BLaER1 treated with 17β-estradiol and CSF1 and Interleukin-3, amounts not matched to agents 10 nM and 100 nM (cell line): Measurements from ENCODE around the gene SIMC1.
"Not testable (repeated sequence)": the region's sequence is repeated elsewhere in the genome, so short reads cannot be mapped to it uniquely, and the experiment has no call there.

Experiments
- H3K27ac ChIP-seq, 11 experiments: shearing (Covaris generic); formaldehyde crosslinking; 2 replicates each; pipeline ENCODE4 v1.8.1; 2022
- H3K27me3 ChIP-seq, 11 experiments: shearing (Covaris generic); formaldehyde crosslinking; 2 replicates each; pipeline ENCODE4 v1.8.1; 2022
- H3K36me3 ChIP-seq, 11 experiments: shearing (Covaris generic); formaldehyde crosslinking; 2 replicates each; pipeline ENCODE4 v1.8.1; 2022
- H3K4me1 ChIP-seq, 10 experiments: shearing (Covaris generic); formaldehyde crosslinking; 2 replicates each; pipeline ENCODE4 v1.8.1; 2022
- H3K4me2 ChIP-seq, 11 experiments: shearing (Covaris generic); formaldehyde crosslinking; 2 replicates each; pipeline ENCODE4 v1.8.1; 2022
- H3K4me3 ChIP-seq, 10 experiments: shearing (Covaris generic); formaldehyde crosslinking; 2 replicates each; pipeline ENCODE4 v1.8.1; 2022
- H3K9ac ChIP-seq, 11 experiments: shearing (Covaris generic); formaldehyde crosslinking; 2 replicates each; pipeline ENCODE4 v1.8.1; 2022
- H3K9me3 ChIP-seq, 11 experiments: shearing (Covaris generic); formaldehyde crosslinking; replicated peaks in 1 of 11; 2 replicates each; pipeline ENCODE4 v1.8.1; 2022
- H4K20me1 ChIP-seq, 11 experiments: shearing (Covaris generic); formaldehyde crosslinking; 2 replicates each; pipeline ENCODE4 v1.8.1; 2022
- Cebpa-rat ChIP-seq, 11 experiments: shearing (Covaris generic); IDR thresholded peaks; 2 replicates each; pipeline ENCODE4 v1.8.1; 2022

The SIMC1 gene

DNA sequence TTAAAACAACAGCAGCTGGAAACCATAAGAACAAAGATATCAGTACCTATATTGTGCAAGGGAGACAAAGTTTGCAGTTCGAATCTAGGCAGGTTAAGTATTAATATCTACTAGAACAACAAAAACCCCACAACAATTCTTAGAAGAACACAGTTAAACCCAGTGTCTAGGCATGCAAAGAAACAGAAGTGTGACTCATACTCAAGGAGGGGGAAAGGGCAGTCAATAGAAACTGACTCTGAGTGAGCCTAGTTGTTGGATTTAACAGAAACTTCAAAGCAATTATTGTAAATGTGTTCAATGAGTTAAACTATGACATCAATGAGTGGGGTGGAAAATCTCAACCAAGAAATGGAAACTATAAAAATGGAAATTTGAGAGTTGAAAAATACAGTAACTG lies 28.2 kb downstream of the SIMC1 start:
- H3K4me2 ChIP-seq, H3K27me3 ChIP-seq, H3K27ac ChIP-seq, H4K20me1 ChIP-seq, H3K4me3 ChIP-seq, H3K9ac ChIP-seq, H3K4me1 ChIP-seq: not testable (repeated sequence)
- Histone ChIP-seq H3K9me3 (peaks cover 7 to 32% (median 14%) of the 10 kb centered on the region in 11 experiments; a peak in 21 of 22 replicates), H3K36me3 (peaks cover 6 to 24% (median 18%) of the 10 kb centered on the region in 11 experiments; a peak in 21 of 22 replicates)

DNA sequence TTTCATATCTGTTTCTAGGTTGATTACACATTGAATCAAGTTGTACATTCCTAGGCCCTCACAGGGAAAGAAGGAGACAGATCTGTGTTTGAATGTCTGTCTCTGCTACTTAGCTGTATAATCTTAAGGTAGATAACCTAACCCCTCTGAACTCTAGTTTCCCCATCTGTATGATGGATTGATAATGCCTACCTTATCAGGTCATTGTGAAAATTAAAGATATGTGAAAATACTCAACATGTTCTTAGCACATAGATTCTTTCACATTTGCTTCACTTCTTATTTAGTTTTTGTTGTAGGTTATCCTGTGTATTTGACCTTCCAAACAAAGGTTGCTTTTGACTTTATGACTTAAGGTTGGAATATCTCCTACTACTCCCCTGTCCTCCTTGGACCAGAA lies 50.8 kb downstream of the SIMC1 start:
- H3K4me1 ChIP-seq, H3K4me2 ChIP-seq, H3K4me3 ChIP-seq, H4K20me1 ChIP-seq, H3K27ac ChIP-seq, H3K27me3 ChIP-seq, H3K9ac ChIP-seq: not testable (repeated sequence)
- peaks cover 7 to 38% (median 23%) of the 10 kb centered on the region in 11 experiments; a peak in 18 of 22 replicates for H3K36me3 ChIP-seq
- H3K9me3 ChIP-seq: peaks cover 0 to 15% (median 4%) of the 10 kb centered on the region in 11 experiments; a peak in 10 of 22 replicates

- H3K36me3 ChIP-seq: peaks cover 7 to 50% (median 30%) of the 10 kb centered on the region in 11 experiments; a peak in 19 of 22 replicates
- H4K20me1 ChIP-seq, H3K4me1 ChIP-seq, H3K27ac ChIP-seq, H3K27me3 ChIP-seq, H3K9ac ChIP-seq, H3K4me2 ChIP-seq, H3K4me3 ChIP-seq: not testable (repeated sequence)
- peaks cover 0 to 14% (median 4%) of the 10 kb centered on the region in 11 experiments; a peak in 10 of 22 replicates for H3K9me3 ChIP-seq
Measured at GRCh38 chr5:176290057-176290840, 52.0 kb downstream of the SIMC1 start.

DNA sequence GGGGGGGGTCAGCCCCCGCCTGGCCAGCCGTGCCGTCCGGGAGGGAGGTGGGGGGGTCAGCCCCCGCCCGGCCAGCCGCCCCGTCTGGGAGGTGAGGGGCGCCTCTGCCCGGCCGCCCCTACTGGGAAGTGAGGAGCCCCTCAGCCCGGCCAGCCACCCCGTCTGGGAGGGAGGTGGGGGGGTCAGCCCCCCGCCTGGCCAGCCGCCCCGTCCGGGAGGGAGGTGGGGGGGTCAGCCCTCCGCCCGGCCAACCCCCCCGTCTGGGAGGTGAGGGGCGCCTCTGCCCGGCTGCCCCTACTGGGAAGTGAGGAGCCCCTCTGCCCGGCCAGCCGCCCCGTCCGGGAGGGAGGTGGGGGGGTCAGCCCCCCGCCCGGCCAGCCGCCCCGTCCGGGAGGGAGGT lies 67.1 kb downstream of the SIMC1 start:
- H3K9me3 ChIP-seq: peaks cover 32 to 40% (median 35%) of the 10 kb centered on the region in 11 experiments
- H3K36me3 ChIP-seq: peaks cover 33 to 75% (median 55%) of the 10 kb centered on the region in 11 experiments
- not testable (repeated sequence) for H3K9ac ChIP-seq, H3K4me2 ChIP-seq, H3K4me3 ChIP-seq, H3K27ac ChIP-seq, H4K20me1 ChIP-seq, H3K27me3 ChIP-seq
- peaks cover 0 to 21% (median 0%) of the 10 kb centered on the region in 10 experiments; a peak in 5 of 20 replicates for H3K4me1 ChIP-seq

- Histone ChIP-seq H3K27ac (no peak overlapping the region), H3K4me1 (no peaks in the 10 kb centered on the region), H3K4me3 (no peak overlapping the region), H3K9ac (no peak overlapping the region), H3K9me3 (no peaks in the 10 kb centered on the region), H3K27me3 (no peaks in the 10 kb centered on the region), H3K4me2 (no peak overlapping the region), H3K36me3 (peaks cover 66 to 99% (median 89%) of the 10 kb centered on the region in 11 experiments), H4K20me1 (no peaks in the 10 kb centered on the region)
- no peak for TF ChIP-seq Cebpa-rat (IDR thresholded peaks at IDR 0.05)
Measured at GRCh38 chr5:176317534-176318374, 79.5 kb downstream of the SIMC1 start.

GRCh38 chr5:176319827-176320554 lies 81.8 kb downstream of the SIMC1 start:
- no peak overlapping the region for H3K27ac ChIP-seq
- no peaks in the 10 kb centered on the region for H3K27me3 ChIP-seq
- H3K4me3 ChIP-seq: no peak overlapping the region
- H3K4me1 ChIP-seq: no peaks in the 10 kb centered on the region
- no peak overlapping the region for H3K9ac ChIP-seq
- peaks cover 66 to 99% (median 89%) of the 10 kb centered on the region in 11 experiments for H3K36me3 ChIP-seq
- H3K9me3 ChIP-seq: no peaks in the 10 kb centered on the region
- no peak for TF ChIP-seq Cebpa-rat (IDR thresholded peaks at IDR 0.05)
- no peak overlapping the region for H3K4me2 ChIP-seq
- no peaks in the 10 kb centered on the region for H4K20me1 ChIP-seq

DNA sequence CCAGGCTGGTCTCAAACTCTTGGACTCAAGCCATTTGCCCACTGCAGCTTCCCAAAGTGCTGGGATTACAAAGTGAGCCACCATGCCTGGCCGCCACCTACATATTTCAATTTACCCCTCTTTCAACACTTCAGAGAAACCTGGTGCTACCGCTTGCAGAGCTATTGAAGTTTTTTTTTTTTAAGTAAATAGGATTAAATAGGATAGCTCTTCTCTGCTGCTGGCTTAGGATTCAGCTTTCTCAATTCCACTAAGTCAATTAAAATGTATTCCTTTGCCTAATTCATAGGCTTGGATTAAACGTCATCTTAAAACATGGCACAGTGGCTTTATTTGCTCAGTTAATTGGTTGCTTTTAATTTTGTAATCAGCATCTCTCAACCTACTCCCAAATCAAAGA lies 82.4 kb downstream of the SIMC1 start:
- no peaks in the 10 kb centered on the region for H3K27me3 ChIP-seq
- no peaks in the 10 kb centered on the region for H4K20me1 ChIP-seq
- no peaks in the 10 kb centered on the region for H3K4me1 ChIP-seq
- no peak overlapping the region for H3K4me3 ChIP-seq
- H3K4me2 ChIP-seq: no peak overlapping the region
- no peak overlapping the region for H3K9ac ChIP-seq
- no peak for TF ChIP-seq Cebpa-rat (IDR thresholded peaks at IDR 0.05)
- peaks cover 64 to 99% (median 89%) of the 10 kb centered on the region in 11 experiments for H3K36me3 ChIP-seq
- H3K9me3 ChIP-seq: no peaks in the 10 kb centered on the region
- no peak overlapping the region for H3K27ac ChIP-seq

- Histone ChIP-seq H3K9me3 (peaks cover 14 to 20% (median 16%) of the 10 kb centered on the region in 11 experiments), H3K36me3 (peaks cover 47 to 89% (median 71%) of the 10 kb centered on the region in 11 experiments), H3K27ac (no peak overlapping the region), H3K4me3 (no peak overlapping the region), H4K20me1 (no peaks in the 10 kb centered on the region), H3K4me2 (no peak overlapping the region), H3K9ac (no peak overlapping the region), H3K4me1 (no peaks in the 10 kb centered on the region), H3K27me3 (no peaks in the 10 kb centered on the region)
- no peak for TF ChIP-seq Cebpa-rat (IDR thresholded peaks at IDR 0.05)
Measured at GRCh38 chr5:176334031-176334770, 96.0 kb downstream of the SIMC1 start.
